ENCODE measurements around the gene VPS36. TPM values are rescaled to one million over a fixed set of nuclear protein-coding genes. Genes with fewer than 3 reads are reported as not detected.

The VPS36 gene
- polyA plus RNA-seq, 1 donor from 2014 or later = 85.4 TPM

DNA sequence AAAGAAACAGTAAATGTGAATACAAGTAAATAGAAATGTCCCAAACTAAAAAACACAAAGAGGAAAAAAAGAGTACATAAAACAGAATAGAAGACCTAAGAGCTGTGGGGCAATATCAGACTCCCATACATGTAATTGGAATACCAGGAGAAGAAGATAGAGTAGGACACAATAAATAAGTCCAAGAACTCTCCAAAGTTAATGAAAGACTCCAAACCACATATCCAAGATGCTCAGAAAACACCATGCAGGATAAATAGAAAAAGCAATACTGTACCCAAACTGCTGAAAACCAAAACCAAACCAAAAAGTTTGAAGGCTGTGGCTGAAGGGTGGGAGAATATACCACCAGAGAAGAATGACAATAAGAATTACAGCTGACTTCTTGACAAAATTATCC is 62.7 kb downstream of the VPS36 start:
- no peak overlapping the region for H2AFZ ChIP-seq (ENCODE audit: low read depth, low read length)
- no peak overlapping the region for H3K4me3 ChIP-seq (ENCODE audit: low read length)
- no peaks in the 10 kb centered on the region for H3K9me3 ChIP-seq (ENCODE audit: low read length)
- no peaks in the 10 kb centered on the region for H3K9me2 ChIP-seq (ENCODE audit: insufficient read depth, low read length)
- H3K4me2 ChIP-seq (ENCODE audit: low read length) = no peak overlapping the region
- H3F3A ChIP-seq (ENCODE audit: insufficient read depth, low read length, poor library complexity, severe bottlenecking) = no peaks in the 10 kb centered on the region
- no peaks in the 10 kb centered on the region for H3K36me3 ChIP-seq (ENCODE audit: insufficient read depth, low read length)
- H4K20me1 ChIP-seq (ENCODE audit: insufficient read depth) = no peaks in the 10 kb centered on the region
- no peaks in the 10 kb centered on the region for H3K79me2 ChIP-seq (replicated peaks; ENCODE audit: insufficient read depth, low read length)
- H3K27ac ChIP-seq (ENCODE audit: low read length) = no peak overlapping the region
- no peaks in the 10 kb centered on the region for H3K27me3 ChIP-seq (ENCODE audit: insufficient read depth, low read depth, low read length)
- no peak for TF ChIP-seq EP300 (conservative IDR thresholded peaks at IDR 0.05; ENCODE audit: poor library complexity, severe bottlenecking)
- no peak for TF ChIP-seq CTCF (IDR thresholded peaks at IDR 0.05; ENCODE audit: poor library complexity, severe bottlenecking)
- TF ChIP-seq TAF1 (IDR thresholded peaks at IDR 0.05; ENCODE audit: low read depth) = no peak
- TF ChIP-seq RAD21 (conservative IDR thresholded peaks at IDR 0.05) = no peak
- H3K9ac ChIP-seq (ENCODE audit: low read length) = no peak overlapping the region

DNA sequence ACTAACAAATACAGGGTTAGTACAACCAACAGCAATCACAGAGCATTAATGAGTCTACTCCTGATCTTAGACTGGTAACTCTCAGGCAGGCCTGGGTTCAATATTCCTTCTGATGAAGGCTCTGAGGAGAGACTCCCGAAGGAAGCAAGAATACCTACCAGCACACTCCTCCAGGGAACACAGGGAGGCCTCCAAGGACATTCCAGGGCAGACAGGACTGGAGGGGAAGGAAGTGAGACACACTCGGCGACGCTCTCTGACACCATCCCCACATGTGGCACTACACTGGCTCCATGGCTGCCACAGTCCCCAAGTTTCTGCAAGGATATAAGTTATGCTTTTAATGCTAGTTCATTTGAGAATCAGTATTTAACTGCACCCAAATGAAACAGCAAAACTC is 64.6 kb downstream of the VPS36 start:
- TF ChIP-seq RAD21 (conservative IDR thresholded peaks at IDR 0.05) (no peak), SMC3 (conservative IDR thresholded peaks at IDR 0.05; ENCODE audit: poor library complexity) (no peak), REST (IDR thresholded peaks at IDR 0.05; ENCODE audit: borderline replicate concordance) (no peak), MXI1 (conservative IDR thresholded peaks at IDR 0.05; ENCODE audit: poor library complexity, severe bottlenecking) (no peak), POLR2AphosphoS5 (IDR thresholded peaks at IDR 0.05) (no peak), EP300 (conservative IDR thresholded peaks at IDR 0.05; ENCODE audit: poor library complexity, severe bottlenecking) (no peak), CTCF (IDR thresholded peaks at IDR 0.05; ENCODE audit: poor library complexity, severe bottlenecking) (no peak), TAF1 (IDR thresholded peaks at IDR 0.05; ENCODE audit: low read depth) (no peak), EZH2 (IDR thresholded peaks at IDR 0.05; ENCODE audit: borderline replicate concordance, insufficient read depth, low read length, poor library complexity, severe bottlenecking) (no peak)
- Histone ChIP-seq H4K20me1 (ENCODE audit: insufficient read depth) (no peaks in the 10 kb centered on the region), H3K27me3 (ENCODE audit: insufficient read depth, low read depth, low read length) (no peaks in the 10 kb centered on the region), H3K79me2 (replicated peaks; ENCODE audit: insufficient read depth, low read length) (no peaks in the 10 kb centered on the region), H3F3A (ENCODE audit: insufficient read depth, low read length, poor library complexity, severe bottlenecking) (no peaks in the 10 kb centered on the region), H2AFZ (ENCODE audit: low read depth, low read length) (no peak overlapping the region), H3K9me2 (ENCODE audit: insufficient read depth, low read length) (no peaks in the 10 kb centered on the region), H3K9ac (ENCODE audit: low read length) (no peak overlapping the region), H3K4me2 (ENCODE audit: low read length) (no peak overlapping the region), H3K36me3 (ENCODE audit: insufficient read depth, low read length) (no peaks in the 10 kb centered on the region), H3K9me3 (ENCODE audit: low read length) (no peaks in the 10 kb centered on the region), H3K4me3 (ENCODE audit: low read length) (no peak overlapping the region), H3K27ac (ENCODE audit: low read length) (no peak overlapping the region)
